SK-N-MC (cell line): ENCODE results near the gene ITGA1.

Experiments used
- EZH2 ChIP-seq: fragments of 200-600 bp; sonication (generic); IDR thresholded peaks from one replicate; pipeline ENCODE4 v1.6.1; 2017; ENCODE audit warnings: antibody characterized with exemption
- FOXP2 ChIP-seq: optimal IDR thresholded peaks from 2 replicates; pipeline ENCODE3; 2011; ENCODE audit warnings: mild to moderate bottlenecking, moderate library complexity; ENCODE audit not compliant: insufficient read depth; ENCODE audit errors: extremely low read length, control extremely low read depth
- POLR2AphosphoS5 ChIP-seq: IDR thresholded peaks from 2 replicates; pipeline ENCODE4 v1.6.1; 2012; ENCODE audit warnings: mild to moderate bottlenecking, low read depth, low read length, borderline replicate concordance

DNA sequence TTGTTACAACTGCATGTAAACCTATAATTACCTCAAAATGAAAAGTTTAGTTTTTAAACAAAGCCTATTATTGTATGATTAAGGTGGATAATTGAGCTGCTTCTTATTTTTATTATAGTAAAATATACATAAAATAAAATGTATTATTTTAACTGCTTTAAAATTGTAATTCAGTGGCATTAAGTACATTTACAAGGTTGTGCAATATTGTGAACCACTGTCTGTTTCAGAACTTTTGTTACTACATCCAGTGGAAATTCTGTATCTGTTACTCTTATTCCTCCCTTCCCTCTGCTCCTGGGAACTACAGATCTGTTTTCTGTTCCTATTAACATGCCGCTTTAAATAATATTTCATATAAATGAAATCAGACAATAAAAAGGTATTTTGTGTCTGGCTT, 37.1 kb downstream of the ITGA1 start:
- TF ChIP-seq POLR2AphosphoS5 (no peak), EZH2 (no peak), FOXP2 (no peak)
